IMR-90 (cell line): ENCODE measurements around the gene COG7. TPM values are rescaled to one million over a fixed set of nuclear protein-coding genes. Genes with fewer than 3 reads are reported as not detected.

Experiments used
- ATAC-seq: fragments of 200-7000 bp; cut with Tn5 transposase; 2 replicates; pipeline ENCODE4 v1.9.1; 2020; ENCODE audit warnings: low read depth, mild to moderate bottlenecking, moderate library complexity
- BruUV-seq: library from RNA; stranded (reverse); fragments of 400-500 nt; replicated peaks from 2 replicates; lab custom pipeline; 2021; lab: Mats Ljungman, UMichigan
- CTCF ChIA-PET: fragments of 300-600 bp; formaldehyde crosslinking; extraction: SDS; loops from one replicate; lab custom pipeline; 2021; ENCODE audit warnings: antibody characterized with exemption; lab: Yijun Ruan, JAX
- POLR2A ChIA-PET: fragments of 300-600 bp; sonication (Branson Sonifier 250); formaldehyde crosslinking; loops from one replicate; lab custom pipeline; 2022; ENCODE audit warnings: antibody characterized with exemption; ENCODE audit not compliant: unreplicated experiment; lab: Charles Lee
- DNase-seq: peaks from one replicate; pipeline ENCODE4 v3.0.0; 2013
- H2AFZ ChIP-seq: replicated peaks from 2 replicates; pipeline ENCODE3; 2013; ENCODE audit warnings: low read length, mild to moderate bottlenecking; ENCODE audit not compliant: poor library complexity
- H2AK5ac ChIP-seq: 2 replicates; pipeline ENCODE4 v1.6.1; 2013; ENCODE audit warnings: low read depth, low read length, inconsistent platforms
- H2AK9ac ChIP-seq: replicated peaks from 2 replicates; pipeline ENCODE3; 2013; ENCODE audit warnings: mild to moderate bottlenecking, low read depth, low read length, moderate library complexity; ENCODE audit not compliant: poor library complexity
- H2BK120ac ChIP-seq: 2 replicates; pipeline ENCODE4 v1.6.1; 2013; ENCODE audit warnings: low read depth, low read length, inconsistent platforms
- H2BK15ac ChIP-seq: 3 replicates; pipeline ENCODE4 v1.6.1; 2013; ENCODE audit warnings: low read depth, low read length, inconsistent platforms
- H2BK20ac ChIP-seq: 2 replicates; pipeline ENCODE4 v1.6.1; 2013; ENCODE audit warnings: low read depth, mild to moderate bottlenecking, inconsistent platforms, low read length, moderate library complexity
- H2BK5ac ChIP-seq: 2 replicates; pipeline ENCODE4 v1.6.1; 2013; ENCODE audit warnings: mild to moderate bottlenecking, low read depth, low read length, inconsistent platforms; ENCODE audit not compliant: poor library complexity, severe bottlenecking
- H3K14ac ChIP-seq: replicated peaks from 2 replicates; pipeline ENCODE4 v1.6.1; 2013; ENCODE audit warnings: low read depth, low read length, inconsistent platforms
- H3K18ac ChIP-seq: 2 replicates; pipeline ENCODE4 v1.6.1; 2013; ENCODE audit warnings: low read depth, low read length, control low read depth
- H3K23ac ChIP-seq: 2 replicates; pipeline ENCODE4 v1.6.1; 2013; ENCODE audit warnings: low read depth, low read length, inconsistent platforms
- H3K27ac ChIP-seq: 2 replicates; pipeline ENCODE4 v1.5.1; 2013; ENCODE audit warnings: mild to moderate bottlenecking, control low read depth, low read length; ENCODE audit not compliant: insufficient read depth
- H3K27me3 ChIP-seq: 2 replicates; pipeline ENCODE4 v1.6.1; 2013; ENCODE audit warnings: low read length; ENCODE audit not compliant: control insufficient read depth, insufficient read depth
- H3K36me3 ChIP-seq: 2 replicates; pipeline ENCODE4 v1.6.1; 2013; ENCODE audit warnings: low read length, mixed read lengths; ENCODE audit not compliant: control insufficient read depth, insufficient read depth
- H3K4ac ChIP-seq: 2 replicates; pipeline ENCODE4 v1.6.1; 2013; ENCODE audit warnings: low read depth, low read length, inconsistent platforms
- H3K4me1 ChIP-seq: 2 replicates; pipeline ENCODE4 v1.6.1; 2013; ENCODE audit warnings: low read length, mixed read lengths; ENCODE audit not compliant: control insufficient read depth, insufficient read depth
- H3K4me2 ChIP-seq: 2 replicates; pipeline ENCODE4 v1.6.1; 2013; ENCODE audit warnings: low read depth, mild to moderate bottlenecking, control low read depth, low read length, moderate library complexity
- H3K4me3 ChIP-seq: 2 replicates; pipeline ENCODE4 v1.5.1; 2013; ENCODE audit warnings: low read depth, mild to moderate bottlenecking, control low read depth, low read length, moderate library complexity; ENCODE audit not compliant: insufficient read depth
- H3K56ac ChIP-seq: 2 replicates; pipeline ENCODE4 v1.6.1; 2013; ENCODE audit warnings: low read length, inconsistent platforms; ENCODE audit not compliant: insufficient read depth; ENCODE audit errors: extremely low read depth
- H3K79me1 ChIP-seq, 2 experiments: 2 replicates each; pipeline ENCODE4 v1.6.1; 2013; ENCODE audit warnings: low read length in 2 of 2, inconsistent platforms in 1 of 2, low read depth in 1 of 2
- H3K9ac ChIP-seq: 2 replicates; pipeline ENCODE4 v1.6.1; 2013; ENCODE audit warnings: low read depth, low read length, control low read depth
- H3K9me1 ChIP-seq: 2 replicates; pipeline ENCODE4 v1.6.1; 2013; ENCODE audit warnings: low read length, inconsistent platforms; ENCODE audit not compliant: insufficient read depth
- H3K9me3 ChIP-seq: 2 replicates; pipeline ENCODE4 v1.6.1; 2013; ENCODE audit warnings: low read length; ENCODE audit not compliant: control insufficient read depth, insufficient read depth
- H4K20me1 ChIP-seq: 2 replicates; pipeline ENCODE4 v1.6.1; 2013; ENCODE audit warnings: low read length, inconsistent platforms; ENCODE audit not compliant: insufficient read depth
- H4K5ac ChIP-seq: 2 replicates; pipeline ENCODE4 v1.6.1; 2013; ENCODE audit warnings: mild to moderate bottlenecking, low read depth, low read length, control low read depth
- H4K8ac ChIP-seq, 2 experiments: 2 replicates each; pipeline ENCODE4 v1.6.1; 2013; ENCODE audit warnings: low read depth in 2 of 2, low read length in 2 of 2, control low read depth in 1 of 2, inconsistent platforms in 1 of 2
- H4K91ac ChIP-seq: 2 replicates; pipeline ENCODE4 v1.6.1; 2013; ENCODE audit warnings: low read depth, low read length, inconsistent platforms; ENCODE audit not compliant: insufficient read depth
- CHD1 ChIP-seq: IDR thresholded peaks from 2 replicates; pipeline ENCODE4 v1.6.1; 2012; ENCODE audit warnings: low read depth, low read length, improper control_type of control experiment
- CTCF ChIP-seq: conservative IDR thresholded peaks from 2 replicates; pipeline ENCODE4 v1.5.1; 2012; ENCODE audit warnings: mild to moderate bottlenecking, low read depth, low read length, improper control_type of control experiment
- ELK1 ChIP-seq: fragments of 150-350 bp; IDR thresholded peaks from 2 replicates; pipeline ENCODE4 v1.6.1; 2016; ENCODE audit warnings: low read depth, mild to moderate bottlenecking, low read length, moderate library complexity, borderline replicate concordance
- FOS ChIP-seq: fragments of 150-350 bp; IDR thresholded peaks from 2 replicates; pipeline ENCODE4 v1.6.1; 2016; ENCODE audit warnings: low read depth, low read length
- MAZ ChIP-seq: IDR thresholded peaks from 2 replicates; pipeline ENCODE4 v1.6.1; 2012; ENCODE audit warnings: low read depth, mild to moderate bottlenecking, low read length, improper control_type of control experiment, moderate library complexity, borderline replicate concordance
- MXI1 ChIP-seq: IDR thresholded peaks from 2 replicates; pipeline ENCODE4 v1.6.1; 2012; ENCODE audit warnings: low read depth, mild to moderate bottlenecking, low read length, moderate library complexity, borderline replicate concordance
- NFE2L2 ChIP-seq: fragments of 150-350 bp; IDR thresholded peaks from 2 replicates; pipeline ENCODE4 v1.6.1; 2016; ENCODE audit warnings: low read depth, mild to moderate bottlenecking, low read length
- POLR2A ChIP-seq: IDR thresholded peaks from 2 replicates; pipeline ENCODE4 v1.6.1; 2012; ENCODE audit warnings: mild to moderate bottlenecking, low read depth, low read length
- RAD21 ChIP-seq: IDR thresholded peaks from 2 replicates; pipeline ENCODE4 v1.6.1; 2012; ENCODE audit warnings: low read length, improper control_type of control experiment
- RFX5 ChIP-seq: IDR thresholded peaks from 2 replicates; pipeline ENCODE4 v1.8.0; 2012; ENCODE audit warnings: low read depth, mild to moderate bottlenecking, low read length, moderate library complexity
- SMC3 ChIP-seq: fragments of 150-350 bp; IDR thresholded peaks from 2 replicates; pipeline ENCODE4 v1.6.1; 2016; ENCODE audit warnings: low read depth, mild to moderate bottlenecking, antibody characterized with exemption, low read length, moderate library complexity
- USF2 ChIP-seq: fragments of 150-350 bp; IDR thresholded peaks from 2 replicates; pipeline ENCODE4 v1.6.1; 2017; ENCODE audit warnings: mild to moderate bottlenecking, antibody characterized with exemption, low read length, low read depth
- WGBS, 2 experiments: methylation state at CpG; one replicate each; pipeline versions ENCODE4 v1.1.5 to v1.1.7; 2013; ENCODE audit warnings: missing lambda C conversion rate in 2 of 2; ENCODE audit not compliant: insufficient read length in 1 of 2; ENCODE audit errors: extremely low coverage in 2 of 2; 5-methylcytosine and 5-hydroxymethylcytosine counted together
- dilution Hi-C: fragments of 300-500 bp; cut with HindIII; formaldehyde crosslinking; loops from one replicate; pipeline ENCODE4 v1.14.3; 2018; ENCODE audit warnings: low sequenced_read_pairs; ENCODE audit not compliant: unreplicated experiment
- in situ Hi-C: fragments of 300-500 bp; cut with MboI; formaldehyde crosslinking; loops from 3 replicates; pipeline ENCODE4 v1.14.3; 2019; ENCODE audit warnings: low sequenced_read_pairs, inconsistent platforms, mixed read lengths
- intact Hi-C: fragments of 100-400 bp; cut with micrococcal nuclease; formaldehyde crosslinking; loops from 2 replicates; pipeline ENCODE4 v1.10.0; 2022
- polyA plus RNA-seq, 3 experiments: library from polyadenylated mRNA; depleted of rRNA; stranded (reverse); fragments of >200 nt; gene quantifications; 2 replicates each; pipeline ENCODE4 v1.2.3, GENCODE V29; 2012; ENCODE audit warnings: low replicate concordance in 1 of 3
- total RNA-seq: library from RNA; depleted of rRNA; stranded (reverse); fragments of >200 nt; gene quantifications from 2 replicates; pipeline ENCODE4 v1.2.3, GENCODE V29; 2012

The COG7 gene
- total and polyA plus RNA-seq, 2 of the 4 experiments (the other 2 are of a cell fraction): 28.5 to 43.7 TPM

GRCh38 chr16:23420011-23420410 is 33.0 kb downstream of the COG7 start (continued):
- TF ChIP-seq SMC3 (no peak), FOS (no peak), RFX5 (no peak), ELK1 (no peak)

- H4K8ac ChIP-seq: no peak overlapping the region
- 80% methylated on average over 5 of the region's 7 CpGs; no CpG with 5 or more reads in 1 of the 2 experiments for WGBS, 2 experiments
- no peak overlapping the region for H3K4ac ChIP-seq
- no peak overlapping the region for H4K91ac ChIP-seq
- H2BK15ac ChIP-seq: no peak overlapping the region
- intact Hi-C loops: no loop called here
- no peak overlapping the region for H2BK20ac ChIP-seq
- no TSS peak for BruUV-seq
- in situ Hi-C loops: no loop called here
- no peak overlapping the region for H3K9ac ChIP-seq
- H3K27me3 ChIP-seq: no peaks in the 10 kb centered on the region
- no peak overlapping the region for H2BK120ac ChIP-seq
- H4K5ac ChIP-seq: no peak overlapping the region
- peaks cover 3% of the 10 kb centered on the region; the same call in 1 of the 2 replicates for H4K20me1 ChIP-seq
- DNase-seq: no peak
- H3K14ac ChIP-seq: no peak overlapping the region
- no peak overlapping the region for H2AK9ac ChIP-seq
- H2BK5ac ChIP-seq: no peak overlapping the region
- H3K36me3 ChIP-seq: peaks cover 43% of the 10 kb centered on the region
- H3K9me1 ChIP-seq: no peaks in the 10 kb centered on the region
- ChIA-PET CTCF (no interaction called here), POLR2A (no interaction called here)
- no peak overlapping the region for H2AFZ ChIP-seq
- no peaks in the 10 kb centered on the region; a peak in 1 of 4 replicates for H3K79me1 ChIP-seq
- peaks cover 10% of the 10 kb centered on the region for H3K4me1 ChIP-seq
- H3K27ac ChIP-seq: no peak overlapping the region
- H3K4me2 ChIP-seq: no peak overlapping the region
- no peak overlapping the region for H3K4me3 ChIP-seq
- H3K9me3 ChIP-seq: no peaks in the 10 kb centered on the region
- H2AK5ac ChIP-seq: no peak overlapping the region
- dilution Hi-C loops: no loop called here
- ATAC-seq: no peak
- H3K56ac ChIP-seq: no peak overlapping the region
- no peak overlapping the region for H3K23ac ChIP-seq
- no peak overlapping the region for H3K18ac ChIP-seq
- TF ChIP-seq USF2: no peak
- TF ChIP-seq RFX5: no peak
- TF ChIP-seq CHD1: no peak
- no peak for TF ChIP-seq POLR2A
- no peak for TF ChIP-seq NFE2L2
- no peak for TF ChIP-seq MAZ
- no peak for TF ChIP-seq CTCF
- no peak for TF ChIP-seq SMC3
- no peak for TF ChIP-seq RAD21
- TF ChIP-seq FOS: no peak
- no peak for TF ChIP-seq ELK1
- TF ChIP-seq MXI1: no peak
Measured at GRCh38 chr16:23416816-23417215, 36.2 kb downstream of the COG7 start.
